CD4-positive, alpha-beta T cell treated with Interleukin-15 for 1 hour (primary cell): ENCODE data around the gene FRMD1.
"Not testable (repeated sequence)": the region's sequence is repeated elsewhere in the genome, so short reads cannot be mapped to it uniquely, and the experiment has no call there.

Experiments used
- DNase-seq: peaks from one replicate; pipeline ENCODE4 v3.0.0-alpha.2; 2020

Gene FRMD1

DNA sequence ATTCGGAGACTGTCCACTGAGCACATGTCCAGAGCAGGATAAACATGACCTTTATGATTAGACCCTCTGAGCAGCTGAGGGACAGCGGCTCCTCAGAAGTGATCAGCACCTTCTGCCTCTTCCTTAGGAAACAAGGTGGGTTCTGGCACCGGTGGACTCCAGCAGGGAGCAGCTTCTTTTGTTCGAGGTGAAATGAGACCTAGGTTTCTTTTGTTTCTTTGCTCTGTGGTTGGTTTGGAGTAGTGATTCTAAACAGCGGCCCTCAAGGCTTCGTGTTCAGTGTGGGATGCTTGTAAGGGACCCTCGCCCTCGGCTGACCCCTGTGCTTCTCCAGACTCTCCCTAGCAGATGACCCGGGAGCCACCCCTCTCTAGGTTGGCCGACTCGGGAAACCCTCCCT, 14.6 kb upstream of the FRMD1 start:
- DNase-seq = no peak

DNA sequence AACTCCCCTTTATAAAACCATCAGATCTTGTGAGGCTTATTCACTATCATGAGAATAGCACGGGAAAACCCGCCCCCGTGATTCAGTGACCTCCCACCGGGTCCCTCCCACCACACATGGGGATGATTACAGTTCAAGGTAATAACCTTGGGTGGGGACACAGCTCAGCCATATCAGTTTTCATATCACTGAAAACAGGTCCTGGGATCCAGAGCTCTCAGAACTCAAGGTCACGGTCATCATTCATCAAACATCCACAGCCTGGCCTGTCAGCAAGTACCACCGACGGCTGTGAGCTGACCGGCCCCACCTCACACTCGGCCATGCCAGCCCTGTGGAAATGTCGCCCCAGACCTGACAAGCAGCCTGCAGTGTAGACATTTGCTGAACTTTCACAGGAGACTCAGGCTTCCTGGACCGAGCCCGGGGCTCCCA, 14.1 kb upstream of the FRMD1 start:
- DNase-seq = no peak

DNA sequence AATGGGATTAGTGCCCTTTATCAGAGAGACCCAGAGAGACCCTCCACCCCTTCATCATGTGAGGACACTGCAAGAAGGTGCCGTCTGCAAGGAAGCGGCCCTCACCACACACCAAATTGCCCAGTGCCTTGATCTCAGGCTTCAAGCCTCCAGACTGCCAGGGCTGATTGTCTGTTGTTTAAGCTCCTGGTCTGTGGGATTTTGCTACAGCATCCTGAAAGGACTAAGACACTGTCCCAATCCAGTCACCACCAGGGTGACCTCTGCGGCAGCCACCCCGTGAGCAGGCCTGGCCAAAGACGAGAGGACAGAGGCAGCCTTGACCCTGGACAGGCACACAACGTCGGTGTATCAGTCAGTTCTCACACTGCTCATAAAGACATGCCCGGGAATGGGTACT, 13.5 kb upstream of the FRMD1 start:
- no peak for DNase-seq

DNA sequence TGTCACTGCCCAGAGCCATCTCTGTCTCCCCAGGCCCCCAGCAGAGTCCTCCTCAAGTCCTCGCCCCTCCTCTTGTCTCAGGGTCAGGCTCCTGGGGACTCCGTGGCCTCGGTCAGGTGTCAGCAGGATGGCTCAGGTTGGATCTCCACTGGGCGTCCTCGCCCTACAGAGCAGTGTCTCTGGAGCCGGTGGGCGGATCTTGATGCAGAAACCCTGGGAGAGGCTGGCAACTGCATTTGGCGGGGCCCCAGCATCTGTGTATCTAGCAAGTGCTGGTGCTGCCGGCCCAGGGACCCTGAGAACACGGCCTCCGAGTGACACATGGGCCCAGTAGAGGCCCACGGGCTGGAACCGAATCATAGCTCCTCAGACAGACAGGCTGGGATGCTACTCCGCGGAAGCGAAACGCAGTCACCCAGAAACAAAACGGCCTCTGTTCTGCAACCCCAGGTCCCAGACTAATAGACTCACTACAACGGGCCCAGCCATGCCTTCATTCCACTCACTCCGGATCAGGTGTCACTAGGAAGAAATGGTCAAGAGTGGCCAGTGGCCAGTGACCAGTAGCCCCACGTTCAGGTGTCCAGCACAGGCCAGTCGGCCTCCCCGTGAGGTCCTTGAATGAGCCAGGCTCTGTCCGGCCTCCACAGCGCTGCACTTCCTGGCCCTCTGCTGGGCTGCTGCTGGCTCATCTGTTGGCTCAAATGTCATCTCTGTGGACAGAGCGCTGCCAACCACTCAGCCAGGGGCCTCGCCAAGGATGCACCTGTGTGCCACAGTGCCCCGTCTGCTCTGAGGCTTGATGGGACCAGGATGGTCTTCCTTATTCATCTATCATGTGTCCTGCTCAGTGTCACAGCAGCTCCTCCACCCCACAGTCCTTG, 12.6 kb upstream of the FRMD1 start:
- DNase-seq = no peak

DNA sequence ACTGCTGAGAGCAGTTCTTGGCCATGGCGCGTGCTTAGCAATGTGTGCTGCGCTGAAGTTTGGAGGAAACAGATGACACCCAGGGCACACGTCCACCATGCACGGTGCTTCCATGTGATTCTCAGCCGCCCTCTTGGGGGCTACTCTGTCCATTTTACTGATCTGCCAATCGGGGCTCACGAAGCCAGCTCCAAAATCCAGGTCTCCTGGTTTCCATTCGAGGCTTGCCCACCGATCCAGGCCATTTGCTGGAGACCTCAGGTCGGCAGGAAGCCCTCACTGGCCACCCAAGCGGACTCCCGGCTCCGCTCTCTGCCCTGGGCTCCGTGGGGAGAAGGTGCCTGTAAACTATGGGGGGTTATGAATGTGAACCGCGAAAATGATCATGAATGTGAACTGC, 11.7 kb upstream of the FRMD1 start:
- DNase-seq = no peak

DNA sequence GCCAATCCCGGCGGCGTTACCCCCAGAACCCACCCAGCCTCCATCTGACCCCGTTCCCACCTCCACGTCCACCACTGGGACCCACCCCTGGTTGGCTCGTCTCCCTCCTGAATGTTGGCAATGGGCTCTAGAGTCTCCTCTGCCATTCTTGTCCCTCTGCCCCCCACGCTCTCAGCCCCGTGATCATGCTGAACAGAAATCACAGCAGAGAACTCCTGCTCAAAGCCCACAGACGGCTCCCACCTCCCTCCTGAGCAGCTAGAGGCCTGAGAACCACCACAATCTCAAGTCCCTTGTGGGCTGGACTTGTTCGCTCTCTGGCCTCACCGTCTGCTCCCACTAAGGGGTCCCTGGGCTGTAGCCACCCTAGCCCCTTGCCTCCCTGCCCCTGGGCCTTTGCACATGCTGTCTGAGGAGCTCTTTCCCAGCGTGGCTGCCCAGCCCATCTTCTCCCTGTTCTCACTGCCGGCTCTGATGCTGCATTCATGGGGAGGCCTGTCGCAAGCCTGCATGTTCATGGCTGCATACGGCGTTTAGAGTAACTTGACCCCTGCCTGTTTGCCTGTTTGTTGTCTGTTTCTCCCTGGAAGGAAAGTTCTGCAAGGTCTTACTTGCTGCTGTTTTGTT, 11.2 kb upstream of the FRMD1 start:
- no peak for DNase-seq

DNA sequence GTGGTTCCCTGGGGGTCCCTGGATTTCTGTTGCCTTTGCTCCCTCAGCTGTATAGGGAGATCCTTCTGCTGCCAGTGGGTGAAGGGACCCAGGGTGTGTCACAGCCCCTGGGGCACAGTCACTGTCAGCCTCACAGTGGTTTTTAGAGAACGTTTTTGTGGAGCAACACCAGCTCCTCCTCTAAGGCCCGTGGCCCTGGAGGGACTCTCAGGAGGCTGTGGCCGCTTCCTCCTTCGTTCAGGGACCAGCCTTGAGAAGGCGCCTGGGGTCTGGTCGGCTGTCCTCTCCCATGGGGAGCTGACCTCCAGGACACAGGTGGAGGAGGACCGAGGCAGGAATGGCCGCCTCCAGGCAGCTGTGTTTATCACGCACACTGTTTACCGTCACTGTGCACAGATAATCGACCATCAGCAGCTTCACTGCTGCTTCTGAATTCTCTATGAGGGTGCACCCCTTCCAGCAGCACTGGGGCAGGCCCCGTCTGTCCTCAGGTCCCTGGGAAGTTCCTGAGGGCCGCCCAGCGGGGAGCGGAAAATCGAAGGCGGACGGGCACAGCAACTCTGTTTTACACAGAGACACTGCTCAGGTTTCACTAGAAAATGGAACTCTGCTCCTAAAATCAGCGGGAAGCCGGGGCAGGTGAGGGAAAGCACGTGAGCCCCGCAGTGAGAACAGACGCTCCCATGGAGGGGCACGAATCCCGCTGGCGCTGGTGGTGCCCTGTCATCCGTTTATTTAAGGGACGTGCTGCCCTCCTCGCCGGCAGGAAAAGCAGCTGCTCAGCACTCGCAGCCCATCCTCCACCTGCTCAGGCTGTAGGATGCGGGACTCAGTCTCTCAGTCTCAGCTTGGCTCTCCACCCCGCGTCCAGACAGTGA, 10.4 kb upstream of the FRMD1 start:
- no peak for DNase-seq

DNA sequence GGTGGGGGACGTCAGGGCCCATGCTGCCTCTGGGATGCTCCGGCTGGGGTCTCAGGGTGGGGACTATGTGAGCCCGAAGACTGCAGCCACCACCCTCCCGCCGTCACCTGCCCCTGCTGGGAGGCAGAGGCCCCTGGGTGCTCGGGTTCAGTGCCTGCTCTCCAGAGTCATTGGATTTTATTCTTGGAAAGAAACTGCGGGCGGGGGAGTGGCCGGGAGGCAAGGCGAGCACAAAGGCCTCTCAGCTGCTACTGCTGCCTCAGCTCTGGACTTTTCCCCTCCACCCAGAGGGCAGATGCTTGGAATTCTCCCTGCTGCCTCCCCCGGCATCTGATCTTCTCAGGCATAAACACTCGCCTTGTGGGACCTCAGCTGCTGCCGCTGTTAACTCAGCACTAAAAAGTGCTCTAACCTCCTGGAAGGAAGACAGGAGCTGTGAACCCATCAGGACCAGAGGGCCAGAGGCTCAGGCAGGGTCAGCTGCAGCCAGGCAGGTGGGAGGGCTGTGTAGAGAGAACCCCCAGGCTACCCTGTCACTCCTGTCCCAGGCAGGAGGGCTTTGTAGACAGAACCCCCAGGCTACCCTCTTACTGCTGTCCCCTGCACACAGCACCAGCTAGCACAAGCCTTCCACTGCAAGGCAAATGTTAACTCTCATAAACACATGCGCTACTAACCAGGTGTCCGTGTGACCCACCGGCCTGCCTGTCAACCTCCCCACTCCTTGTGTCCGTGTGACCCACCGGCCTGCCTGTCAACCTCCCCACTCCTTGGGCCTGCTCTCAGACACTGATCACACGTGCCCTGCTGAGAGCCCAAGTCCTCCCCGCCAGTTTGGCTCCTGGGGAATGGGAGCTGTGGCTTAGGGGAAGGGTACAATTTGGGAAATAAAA, 9.4 kb upstream of the FRMD1 start:
- no peak for DNase-seq

DNA sequence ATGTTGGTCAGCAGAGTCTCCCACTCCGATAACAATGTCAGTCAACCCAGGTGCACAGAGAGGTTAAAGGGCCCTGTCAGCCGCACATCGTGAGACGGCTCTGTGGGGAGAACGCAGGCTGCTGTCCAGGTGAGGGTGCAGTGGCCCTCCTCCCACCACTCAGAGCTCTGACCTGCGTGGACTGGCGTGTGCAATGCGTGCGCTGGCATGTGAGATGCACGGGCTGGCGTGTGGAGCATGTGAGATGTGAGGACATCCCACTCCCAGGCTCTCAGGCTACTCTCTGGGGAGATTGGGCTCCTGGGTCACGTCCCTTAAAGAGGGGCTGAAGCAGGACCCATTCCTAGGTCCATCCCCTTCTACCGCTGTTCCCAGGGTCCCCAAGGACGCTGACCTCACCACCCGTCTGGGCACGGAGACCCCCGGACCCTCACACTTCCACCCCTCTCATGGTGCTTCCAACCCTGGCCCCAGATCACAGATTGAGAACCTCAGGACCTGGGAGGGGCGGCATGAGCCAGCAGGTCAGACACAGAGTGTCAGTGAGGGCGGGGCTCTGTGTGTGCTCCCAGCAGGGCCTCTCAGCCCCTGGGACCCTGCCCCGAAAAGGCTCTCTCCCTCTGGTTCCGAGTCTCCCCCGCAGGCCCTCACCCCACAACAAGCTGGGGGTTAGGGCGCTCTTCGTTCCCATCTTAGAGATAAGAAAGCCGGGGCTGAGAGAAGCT, 8.6 kb upstream of the FRMD1 start:
- no peak for DNase-seq

DNA sequence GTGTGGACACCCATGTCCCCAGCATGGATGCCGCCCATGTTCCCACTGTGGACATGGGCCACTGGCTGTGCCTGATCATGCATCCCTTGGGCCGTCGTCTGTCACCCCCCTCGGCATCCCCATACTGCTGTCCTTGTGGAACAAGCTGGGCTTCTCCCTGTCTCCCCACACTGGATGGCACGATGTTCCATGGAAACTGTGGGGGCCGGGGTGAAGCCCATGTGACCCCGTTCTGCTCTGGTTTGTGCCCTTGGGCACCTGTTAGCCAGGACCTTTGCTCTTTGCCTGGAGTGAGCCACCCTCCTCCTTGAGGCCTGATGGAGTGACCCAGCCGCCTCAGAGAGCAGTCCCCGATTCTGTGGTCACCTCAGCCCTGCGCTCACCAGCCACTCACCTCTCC, 7.6 kb upstream of the FRMD1 start:
- DNase-seq = no peak

DNA sequence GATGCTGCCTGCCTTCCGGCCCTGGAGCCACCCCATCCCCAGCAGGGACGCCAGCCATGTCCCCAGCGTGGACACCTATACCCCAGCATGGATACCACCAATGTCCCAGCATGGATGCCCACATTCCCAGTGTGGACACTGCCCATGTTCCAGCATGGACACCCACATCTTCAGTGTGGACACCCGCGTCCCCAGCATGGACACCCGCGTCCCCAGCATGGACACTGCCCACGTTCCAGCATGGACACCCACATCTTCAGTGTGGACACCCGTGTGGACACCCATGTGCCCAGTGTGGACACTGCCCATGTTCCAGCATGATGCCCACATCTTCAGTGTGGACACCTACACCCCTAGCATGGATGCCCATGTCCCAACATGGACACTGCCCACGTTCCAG, 7.1 kb upstream of the FRMD1 start:
- no peak for DNase-seq

DNA sequence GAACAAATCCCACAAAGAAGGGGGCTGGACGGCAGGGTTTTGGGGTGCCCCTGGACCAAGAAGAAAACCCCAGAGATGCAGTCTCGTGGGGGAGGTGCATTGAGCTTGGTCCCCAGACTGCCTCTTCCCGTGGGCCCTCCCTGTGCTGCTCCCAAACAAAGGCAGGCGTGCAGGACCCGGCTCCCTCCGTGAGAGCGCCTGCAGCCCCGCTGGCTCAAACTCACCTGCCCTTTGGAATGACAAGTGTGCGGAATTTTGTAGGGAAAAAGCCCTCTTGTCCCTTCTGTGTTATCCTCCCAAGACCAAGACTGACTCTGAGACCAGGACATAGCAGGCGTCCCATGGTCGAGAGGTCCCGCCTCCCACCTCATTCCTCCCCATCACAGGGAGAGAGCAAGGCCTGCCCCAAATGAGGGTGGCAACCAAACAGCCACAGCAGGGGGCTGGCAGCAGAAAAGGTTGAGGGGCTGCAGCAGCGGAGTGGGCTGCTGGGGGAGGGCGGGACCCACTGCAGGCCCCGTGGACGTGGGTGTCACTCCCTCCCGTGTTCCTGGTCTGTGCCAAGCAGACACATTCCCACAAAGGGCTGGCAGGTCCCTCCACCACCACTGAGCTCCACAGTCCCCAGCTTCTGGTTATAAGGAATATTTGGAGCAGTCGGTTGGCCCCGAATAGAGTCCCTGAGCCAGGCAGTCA, 5.6 kb upstream of the FRMD1 start:
- no peak for DNase-seq

DNA sequence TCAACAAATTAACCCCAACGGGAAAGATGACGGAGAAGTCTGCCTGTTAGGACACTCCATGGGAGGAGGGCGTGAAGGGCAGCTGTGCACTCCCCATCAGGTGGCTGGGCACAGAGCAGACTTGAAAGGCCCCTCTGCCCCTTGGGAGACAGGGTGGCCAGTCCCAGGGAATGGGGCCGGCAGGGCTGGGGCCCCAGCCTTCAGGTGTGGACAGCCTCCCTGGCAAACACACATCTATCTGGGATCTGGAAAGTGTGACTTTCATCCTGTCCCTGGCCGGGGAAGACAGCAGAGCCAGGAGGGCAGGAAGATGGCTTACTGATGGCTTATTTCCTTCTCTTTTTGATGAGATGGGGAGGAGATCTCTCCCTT, 4.5 kb upstream of the FRMD1 start:
- no peak for DNase-seq

DNA sequence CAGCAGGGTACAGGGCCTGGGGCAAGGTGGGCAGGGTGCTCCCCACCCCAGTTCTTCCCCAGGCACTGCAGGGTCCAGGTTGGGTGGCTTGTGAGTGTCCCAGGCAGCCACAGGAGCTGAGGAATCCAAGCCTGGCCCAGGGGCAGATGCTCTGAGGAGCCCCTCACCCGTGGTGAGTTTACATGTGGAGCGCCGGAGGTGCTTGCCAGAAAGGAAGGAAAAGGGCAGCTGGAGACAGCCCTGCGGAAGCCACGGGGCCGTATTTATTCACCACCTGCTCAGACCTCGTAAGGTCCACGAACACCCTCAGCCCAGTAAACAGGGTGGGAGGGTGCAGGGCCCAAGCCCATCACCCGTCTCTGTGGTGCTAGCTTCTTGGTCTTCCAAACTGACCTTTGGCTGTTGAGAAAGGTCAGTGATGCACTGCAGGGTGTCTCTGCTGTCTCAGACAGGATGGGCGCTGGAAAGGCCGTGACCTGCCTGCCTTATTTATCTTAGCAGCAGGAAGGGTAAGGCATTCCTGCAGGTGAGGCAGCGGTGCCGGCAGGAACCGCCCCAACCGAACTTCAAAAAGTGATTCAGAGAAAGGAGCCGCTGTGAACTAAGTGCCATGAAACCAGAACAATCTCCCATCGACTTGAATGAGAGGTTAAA, 4.0 kb upstream of the FRMD1 start:
- DNase-seq = no peak

DNA sequence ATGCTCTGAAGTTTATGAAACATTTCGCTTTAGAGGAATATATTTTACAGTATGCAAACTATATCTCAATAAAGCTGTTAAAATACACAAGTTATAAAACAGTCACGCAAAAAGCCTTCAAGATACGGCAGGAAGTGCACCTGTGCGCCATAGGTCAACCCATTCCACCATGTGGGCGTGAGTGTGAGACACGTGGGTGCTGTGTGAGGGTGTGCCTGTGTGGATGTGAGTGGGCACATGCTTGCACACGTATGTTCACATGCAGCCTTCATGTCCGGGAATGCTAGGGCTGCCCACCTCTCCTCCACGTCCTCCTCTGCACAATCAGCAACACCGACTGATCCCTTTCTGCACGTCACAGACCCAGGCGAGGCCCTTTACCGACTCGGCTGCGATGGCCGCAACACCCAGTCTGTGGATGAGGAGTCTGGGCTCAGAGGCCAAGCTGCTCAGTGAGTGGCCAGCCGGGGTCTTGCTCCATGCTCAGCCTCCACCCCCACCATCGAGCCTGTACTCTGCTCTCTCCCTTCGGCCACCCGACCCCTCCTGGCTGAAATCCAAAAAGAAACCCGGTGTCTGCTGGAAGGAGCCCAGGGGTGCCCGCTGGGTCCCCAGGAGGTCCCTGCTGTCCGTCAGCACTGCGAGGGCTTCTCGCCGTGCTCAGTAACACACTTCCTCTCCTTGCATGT, 3.0 kb upstream of the FRMD1 start:
- no peak for DNase-seq

DNA sequence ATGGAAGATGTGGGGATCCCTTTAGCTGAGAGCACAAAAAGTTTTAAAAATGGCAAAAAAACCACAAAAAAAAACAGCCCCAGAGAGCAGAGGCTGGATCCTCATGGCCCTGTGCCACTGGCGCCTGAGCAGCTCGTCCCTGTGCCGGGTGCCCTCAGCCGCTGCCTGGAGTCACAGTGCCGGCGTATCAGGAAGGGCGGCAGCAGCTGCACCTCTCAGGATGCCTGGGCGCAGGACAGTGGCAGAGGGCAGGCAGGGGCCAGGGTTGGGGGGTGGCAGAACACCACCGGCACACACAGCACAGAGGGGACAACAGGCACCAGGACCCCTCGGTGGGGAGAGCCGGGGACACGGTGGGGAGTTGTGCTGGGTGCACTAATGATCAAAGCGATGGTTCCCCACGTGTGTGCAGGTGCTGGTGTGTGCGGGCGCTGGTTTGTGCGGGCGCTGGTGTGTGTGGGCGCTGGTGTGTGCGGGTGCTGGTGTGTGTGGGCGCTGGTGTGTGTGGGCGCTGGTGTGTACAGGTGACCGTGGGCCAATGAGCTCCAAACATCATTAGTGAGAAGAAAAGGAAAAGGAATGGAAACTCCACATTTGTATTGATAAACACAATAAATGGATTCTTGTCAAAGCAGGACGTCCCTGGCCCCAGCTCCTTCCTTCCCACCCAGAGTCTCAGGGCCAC, 1.5 kb upstream of the FRMD1 start:
- DNase-seq = no peak

DNA sequence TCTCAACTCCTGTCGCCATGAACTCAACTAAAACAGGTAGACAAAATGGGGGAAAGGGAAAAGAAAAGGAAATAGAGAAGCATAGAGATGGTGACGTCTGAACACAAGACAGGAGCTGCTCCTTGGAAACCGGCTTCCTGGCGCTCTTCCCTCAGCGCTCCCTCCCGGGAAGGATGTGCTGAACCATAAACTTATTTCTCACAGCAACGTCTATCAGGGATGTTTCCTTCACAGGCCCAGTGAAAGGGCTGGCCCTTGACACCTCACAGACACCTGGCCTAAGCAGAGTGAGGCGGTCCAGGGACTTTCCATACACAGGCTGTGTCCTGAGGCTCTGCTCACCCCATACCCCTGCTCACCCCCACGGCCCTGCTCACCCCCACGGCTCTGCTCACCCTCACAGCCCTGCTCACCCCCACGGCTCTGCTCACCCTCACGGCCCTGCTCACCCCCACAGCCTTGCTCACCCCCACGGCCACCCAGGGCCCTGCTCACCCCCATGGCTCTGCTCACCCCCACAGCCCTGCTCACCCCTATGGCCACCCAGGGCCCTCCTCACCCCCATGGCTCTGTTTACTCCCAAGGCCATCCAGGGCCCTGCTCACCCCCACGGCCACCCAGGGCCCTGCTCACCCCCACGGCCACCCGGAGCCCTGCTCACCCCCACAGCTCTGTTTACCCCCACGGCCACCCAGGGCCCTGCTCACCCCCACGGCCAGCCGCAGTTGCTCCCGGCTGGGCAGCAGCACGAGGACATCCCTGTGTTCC, 653 bp downstream of the FRMD1 start:
- DNase-seq = no peak

DNA sequence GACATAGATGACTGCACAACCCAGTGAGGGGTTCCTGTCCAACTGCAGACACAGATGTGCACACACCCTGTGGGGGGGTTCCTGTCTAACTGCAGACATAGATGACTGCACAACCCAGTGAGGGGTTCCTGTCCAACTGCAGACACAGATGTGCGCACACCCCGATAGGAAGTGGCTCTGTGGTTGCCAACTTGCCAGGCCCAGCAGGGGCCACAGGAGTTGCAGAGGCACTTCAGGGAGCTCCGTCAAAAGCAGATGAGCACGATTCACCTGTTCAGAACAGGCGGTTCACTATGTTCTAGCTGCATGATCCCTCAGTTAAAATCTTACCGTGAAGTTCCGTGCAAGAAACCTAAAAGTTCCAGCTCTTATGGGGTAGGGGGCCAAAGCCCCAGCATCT, 1.6 kb downstream of the FRMD1 start:
- DNase-seq = not testable (repeated sequence)

DNA sequence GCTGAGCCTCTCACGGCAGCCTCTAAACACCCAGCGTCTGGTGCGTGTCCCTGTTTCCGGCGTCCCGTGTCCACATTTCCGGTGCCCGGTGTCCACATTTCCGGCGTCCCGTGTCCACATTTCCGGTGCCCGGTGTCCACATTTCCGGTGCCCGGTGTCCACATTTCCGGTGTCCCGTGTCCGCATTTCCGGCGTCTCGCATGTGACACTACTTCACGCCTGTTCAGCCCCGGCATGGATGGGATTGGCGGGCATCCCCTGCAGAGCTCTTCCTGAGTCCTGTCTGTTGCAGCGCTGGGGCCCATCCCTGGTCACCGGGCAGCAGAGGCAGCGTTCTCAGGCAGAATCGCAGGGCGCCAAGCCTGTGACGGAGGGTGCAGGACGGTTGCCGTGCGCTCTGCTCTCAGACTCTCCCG, 3.2 kb downstream of the FRMD1 start:
- DNase-seq = no peak
